Measurements from ENCODE around the gene UPK3A. TPM values are rescaled to one million over a fixed set of nuclear protein-coding genes. Genes with fewer than 3 reads are reported as not detected.
A peak's percentile ranks its signal among the peaks of the same experiment; 100 is the strongest.

UPK3A gene
- total and polyA plus RNA-seq, 2 of the 13 experiments (the other 11 are each of a cell fraction or from before 2014, with no cell fraction given), result 10.5 to 13.8 TPM

DNA sequence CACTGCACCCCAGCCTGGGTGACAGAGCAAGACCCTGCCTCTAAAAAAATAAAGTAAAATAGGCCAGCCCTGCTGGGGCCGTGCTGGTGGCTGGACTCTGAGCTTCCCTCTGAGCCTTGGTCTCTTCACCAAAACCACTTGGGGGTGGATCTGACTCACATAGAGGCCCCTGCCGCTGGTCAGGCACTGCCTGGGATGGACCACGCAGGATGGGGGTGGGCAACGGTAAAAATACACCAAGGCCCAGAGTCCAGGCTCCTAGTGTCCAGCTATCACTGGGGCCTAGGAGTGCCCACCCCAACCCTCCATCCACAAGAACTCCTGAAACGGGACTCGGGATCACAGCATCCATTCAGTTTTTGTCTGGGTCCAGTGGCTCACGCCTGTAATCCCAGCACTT lies 12.3 kb upstream of the UPK3A start (continued):
- TF ChIP-seq, protein P1, sequence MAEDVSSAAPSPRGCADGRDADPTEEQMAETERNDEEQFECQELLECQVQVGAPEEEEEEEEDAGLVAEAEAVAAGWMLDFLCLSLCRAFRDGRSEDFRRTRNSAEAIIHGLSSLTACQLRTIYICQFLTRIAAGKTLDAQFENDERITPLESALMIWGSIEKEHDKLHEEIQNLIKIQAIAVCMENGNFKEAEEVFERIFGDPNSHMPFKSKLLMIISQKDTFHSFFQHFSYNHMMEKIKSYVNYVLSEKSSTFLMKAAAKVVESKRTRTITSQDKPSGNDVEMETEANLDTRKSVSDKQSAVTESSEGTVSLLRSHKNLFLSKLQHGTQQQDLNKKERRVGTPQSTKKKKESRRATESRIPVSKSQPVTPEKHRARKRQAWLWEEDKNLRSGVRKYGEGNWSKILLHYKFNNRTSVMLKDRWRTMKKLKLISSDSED (CRISPR knock-in tag; IDR thresholded peaks at IDR 0.05), result no peak
- no peak for TF ChIP-seq SCMH1 (CRISPR knock-in tag; IDR thresholded peaks at IDR 0.05; ENCODE audit: borderline replicate concordance)
- TF ChIP-seq TCF12 (IDR thresholded peaks at IDR 0.05), result no peak
- no peak for TF ChIP-seq TCF12 (CRISPR knock-in tag; IDR thresholded peaks at IDR 0.05)
- peak; percentile 68 for TF ChIP-seq PITX1 (CRISPR knock-in tag; IDR thresholded peaks at IDR 0.05)
- peak; percentile 54 for TF ChIP-seq ELF3 (CRISPR knock-in tag; IDR thresholded peaks at IDR 0.05)
- no peak for TF ChIP-seq PAF1 (CRISPR knock-in tag; IDR thresholded peaks at IDR 0.05)
- no peak for TF ChIP-seq CEBPB (IDR thresholded peaks at IDR 0.05; ENCODE audit: borderline replicate concordance, low read depth, low read length)
- TF ChIP-seq MBD4 (IDR thresholded peaks at IDR 0.05; ENCODE audit: borderline replicate concordance, low read length), result no peak
- 0 out of 2 replicates have a peak, but pooled peaks have one; percentile 46 for TF ChIP-seq ARID2 (CRISPR knock-in tag; IDR thresholded peaks at IDR 0.05; ENCODE audit: borderline replicate concordance)
- TF ChIP-seq NFRKB (IDR thresholded peaks at IDR 0.05), result no peak
- TF ChIP-seq ZNF20 (CRISPR knock-in tag; IDR thresholded peaks at IDR 0.05), result no peak
- TF ChIP-seq, protein P2, sequence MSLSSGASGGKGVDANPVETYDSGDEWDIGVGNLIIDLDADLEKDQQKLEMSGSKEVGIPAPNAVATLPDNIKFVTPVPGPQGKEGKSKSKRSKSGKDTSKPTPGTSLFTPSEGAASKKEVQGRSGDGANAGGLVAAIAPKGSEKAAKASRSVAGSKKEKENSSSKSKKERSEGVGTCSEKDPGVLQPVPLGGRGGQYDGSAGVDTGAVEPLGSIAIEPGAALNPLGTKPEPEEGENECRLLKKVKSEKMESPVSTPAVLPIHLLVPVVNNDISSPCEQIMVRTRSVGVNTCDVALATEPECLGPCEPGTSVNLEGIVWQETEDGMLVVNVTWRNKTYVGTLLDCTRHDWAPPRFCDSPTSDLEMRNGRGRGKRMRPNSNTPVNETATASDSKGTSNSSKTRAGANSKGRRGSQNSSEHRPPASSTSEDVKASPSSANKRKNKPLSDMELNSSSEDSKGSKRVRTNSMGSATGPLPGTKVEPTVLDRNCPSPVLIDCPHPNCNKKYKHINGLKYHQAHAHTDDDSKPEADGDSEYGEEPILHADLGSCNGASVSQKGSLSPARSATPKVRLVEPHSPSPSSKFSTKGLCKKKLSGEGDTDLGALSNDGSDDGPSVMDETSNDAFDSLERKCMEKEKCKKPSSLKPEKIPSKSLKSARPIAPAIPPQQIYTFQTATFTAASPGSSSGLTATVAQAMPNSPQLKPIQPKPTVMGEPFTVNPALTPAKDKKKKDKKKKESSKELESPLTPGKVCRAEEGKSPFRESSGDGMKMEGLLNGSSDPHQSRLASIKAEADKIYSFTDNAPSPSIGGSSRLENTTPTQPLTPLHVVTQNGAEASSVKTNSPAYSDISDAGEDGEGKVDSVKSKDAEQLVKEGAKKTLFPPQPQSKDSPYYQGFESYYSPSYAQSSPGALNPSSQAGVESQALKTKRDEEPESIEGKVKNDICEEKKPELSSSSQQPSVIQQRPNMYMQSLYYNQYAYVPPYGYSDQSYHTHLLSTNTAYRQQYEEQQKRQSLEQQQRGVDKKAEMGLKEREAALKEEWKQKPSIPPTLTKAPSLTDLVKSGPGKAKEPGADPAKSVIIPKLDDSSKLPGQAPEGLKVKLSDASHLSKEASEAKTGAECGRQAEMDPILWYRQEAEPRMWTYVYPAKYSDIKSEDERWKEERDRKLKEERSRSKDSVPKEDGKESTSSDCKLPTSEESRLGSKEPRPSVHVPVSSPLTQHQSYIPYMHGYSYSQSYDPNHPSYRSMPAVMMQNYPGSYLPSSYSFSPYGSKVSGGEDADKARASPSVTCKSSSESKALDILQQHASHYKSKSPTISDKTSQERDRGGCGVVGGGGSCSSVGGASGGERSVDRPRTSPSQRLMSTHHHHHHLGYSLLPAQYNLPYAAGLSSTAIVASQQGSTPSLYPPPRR (CRISPR knock-in tag; IDR thresholded peaks at IDR 0.05; ENCODE audit: borderline replicate concordance), result peak; percentile 11; the same call in 1 of the 2 replicates
- TF ChIP-seq ZNF207 (IDR thresholded peaks at IDR 0.05; ENCODE audit: borderline replicate concordance), result no peak
- no peak for TF ChIP-seq TSC22D2 (CRISPR knock-in tag; IDR thresholded peaks at IDR 0.05; ENCODE audit: borderline replicate concordance)
- TF ChIP-seq FLYWCH1 (CRISPR knock-in tag; IDR thresholded peaks at IDR 0.05), result no peak
- TF ChIP-seq ZNF441 (CRISPR knock-in tag; IDR thresholded peaks at IDR 0.05; ENCODE audit: borderline replicate concordance), result peak; percentile 63; the same call in 1 of the 2 replicates
- TF ChIP-seq ZNF317 (CRISPR knock-in tag; IDR thresholded peaks at IDR 0.05), result no peak
- peak; percentile 32 for TF ChIP-seq TEAD3 (CRISPR knock-in tag; optimal IDR thresholded peaks at IDR 0.05; ENCODE audit: borderline replicate concordance)
- TF ChIP-seq ZNF790 (CRISPR knock-in tag; IDR thresholded peaks at IDR 0.05; ENCODE audit: borderline replicate concordance), result no peak
- TF ChIP-seq ZFP62 (CRISPR knock-in tag; IDR thresholded peaks at IDR 0.05), result no peak
- TF ChIP-seq JUND (CRISPR knock-in tag; IDR thresholded peaks at IDR 0.05), result no peak
- no peak for TF ChIP-seq SP2 (CRISPR knock-in tag; IDR thresholded peaks at IDR 0.05)
- TF ChIP-seq ZFP1 (CRISPR knock-in tag; IDR thresholded peaks at IDR 0.05), result no peak
- TF ChIP-seq KLF15 (CRISPR knock-in tag; IDR thresholded peaks at IDR 0.05; ENCODE audit: borderline replicate concordance), result no peak
- no peak for TF ChIP-seq MTA1 (CRISPR knock-in tag; IDR thresholded peaks at IDR 0.05; ENCODE audit: borderline replicate concordance)
